Subcutaneous adipose tissue (tissue), 4 donors: Measurements from ENCODE around the gene MRRF. TPM values are rescaled to one million over a fixed set of nuclear protein-coding genes. Genes with fewer than 3 reads are reported as not detected.

Experiments used
- CTCF ChIP-seq: fragments of 450-650 bp; IDR thresholded peaks from one replicate; pipeline ENCODE4 v1.5.1; 2016; ENCODE audit warnings: low read depth, mild to moderate bottlenecking, control low read depth, antibody characterized with exemption, moderate library complexity
- total RNA-seq, 4 donors: library from RNA; depleted of rRNA; stranded (reverse); fragments of >200 nt; gene quantifications; one replicate each; pipeline ENCODE4 v1.1.0, GENCODE V29; 2016

Gene MRRF
- total RNA-seq, 4 donors from 2014 or later: 34.8 to 61.0 (median 42.5) TPM

GRCh38 chr9:122229485-122229837 lies 35.2 kb upstream of the MRRF start:
- TF ChIP-seq CTCF: no peak

GRCh38 chr9:122232796-122233306 lies 31.8 kb upstream of the MRRF start:
- no peak for TF ChIP-seq CTCF

- TF ChIP-seq CTCF: no peak
These were observed 30.5 kb upstream of the MRRF start for GRCh38 chr9:122234022-122234748.

GRCh38 chr9:122236681-122237080 lies 28.0 kb upstream of the MRRF start:
- no peak for TF ChIP-seq CTCF

- no peak for TF ChIP-seq CTCF
These were observed 25.0 kb upstream of the MRRF start for GRCh38 chr9:122239722-122240121.

- no peak for TF ChIP-seq CTCF
These were observed 20.3 kb upstream of the MRRF start for GRCh38 chr9:122244349-122244748.

- TF ChIP-seq CTCF: no peak
These were observed 18.0 kb upstream of the MRRF start for GRCh38 chr9:122246666-122247065.
